GM12865 (cell line): Measurements from ENCODE around the gene ANKRD28.
"Not testable (repeated sequence)": the region's sequence is repeated elsewhere in the genome, so short reads cannot be mapped to it uniquely, and the experiment has no call there.

Experiments
- DNase-seq: peaks from one replicate; pipeline ENCODE4 v3.0.0; 2010; ENCODE audit warnings: low read depth
- H3K4me3 ChIP-seq: 2 replicates; pipeline ENCODE4 v1.5.1; 2011; ENCODE audit warnings: mild to moderate bottlenecking, low read depth, low read length, control low read depth
- TF ChIP-seq, protein P1 (sequence below): IDR thresholded peaks from 2 replicates; pipeline ENCODE4 v1.5.1; 2011; ENCODE audit warnings: low read length, control low read depth, low read depth, inconsistent platforms; ENCODE audit not compliant: insufficient read depth; ENCODE audit errors: missing control alignments

The ANKRD28 gene

DNA sequence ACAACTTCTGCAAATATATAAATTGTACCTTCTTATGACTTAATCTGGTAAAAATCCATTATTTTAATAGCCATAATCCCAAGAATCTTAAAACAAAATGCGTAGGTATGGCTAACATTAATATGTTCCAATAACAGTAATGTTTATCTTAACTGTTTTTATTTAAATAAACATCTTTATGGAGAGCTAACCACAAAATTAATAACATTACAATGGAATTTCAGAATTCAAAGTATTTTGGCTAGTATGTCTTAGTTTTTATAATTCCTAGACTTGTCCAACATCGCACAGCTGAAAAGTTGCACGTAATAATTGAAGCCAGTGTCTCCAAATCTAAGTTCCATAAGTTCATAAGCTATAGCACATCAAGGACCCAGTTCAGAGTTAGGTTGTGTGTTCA lies 47.6 kb downstream of the ANKRD28 start:
- H3K4me3 ChIP-seq = no peak overlapping the region
- no peak for DNase-seq
- TF ChIP-seq, protein P1, sequence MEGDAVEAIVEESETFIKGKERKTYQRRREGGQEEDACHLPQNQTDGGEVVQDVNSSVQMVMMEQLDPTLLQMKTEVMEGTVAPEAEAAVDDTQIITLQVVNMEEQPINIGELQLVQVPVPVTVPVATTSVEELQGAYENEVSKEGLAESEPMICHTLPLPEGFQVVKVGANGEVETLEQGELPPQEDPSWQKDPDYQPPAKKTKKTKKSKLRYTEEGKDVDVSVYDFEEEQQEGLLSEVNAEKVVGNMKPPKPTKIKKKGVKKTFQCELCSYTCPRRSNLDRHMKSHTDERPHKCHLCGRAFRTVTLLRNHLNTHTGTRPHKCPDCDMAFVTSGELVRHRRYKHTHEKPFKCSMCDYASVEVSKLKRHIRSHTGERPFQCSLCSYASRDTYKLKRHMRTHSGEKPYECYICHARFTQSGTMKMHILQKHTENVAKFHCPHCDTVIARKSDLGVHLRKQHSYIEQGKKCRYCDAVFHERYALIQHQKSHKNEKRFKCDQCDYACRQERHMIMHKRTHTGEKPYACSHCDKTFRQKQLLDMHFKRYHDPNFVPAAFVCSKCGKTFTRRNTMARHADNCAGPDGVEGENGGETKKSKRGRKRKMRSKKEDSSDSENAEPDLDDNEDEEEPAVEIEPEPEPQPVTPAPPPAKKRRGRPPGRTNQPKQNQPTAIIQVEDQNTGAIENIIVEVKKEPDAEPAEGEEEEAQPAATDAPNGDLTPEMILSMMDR = no peak

DNA sequence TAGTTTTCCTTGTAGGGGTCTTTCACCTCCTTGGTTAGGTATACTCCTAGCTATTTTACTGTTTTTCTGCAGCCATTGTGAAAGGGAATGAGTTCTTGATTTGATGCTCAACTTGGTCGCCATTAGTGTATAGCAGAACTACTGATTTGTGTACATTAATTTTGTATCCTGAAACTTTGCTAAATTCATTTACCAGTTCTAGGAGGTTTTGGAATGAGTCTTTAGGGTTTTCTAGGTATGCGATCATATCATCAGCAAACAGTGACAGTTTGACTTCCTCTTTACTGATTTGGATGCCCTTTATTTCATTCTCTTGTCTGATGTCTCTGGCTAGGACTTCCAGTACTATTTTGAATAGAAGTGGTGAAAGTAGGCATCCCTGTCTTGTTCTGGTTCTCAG lies 51.9 kb downstream of the ANKRD28 start:
- DNase-seq = peak; percentile 39
- H3K4me3 ChIP-seq = not testable (repeated sequence)

DNA sequence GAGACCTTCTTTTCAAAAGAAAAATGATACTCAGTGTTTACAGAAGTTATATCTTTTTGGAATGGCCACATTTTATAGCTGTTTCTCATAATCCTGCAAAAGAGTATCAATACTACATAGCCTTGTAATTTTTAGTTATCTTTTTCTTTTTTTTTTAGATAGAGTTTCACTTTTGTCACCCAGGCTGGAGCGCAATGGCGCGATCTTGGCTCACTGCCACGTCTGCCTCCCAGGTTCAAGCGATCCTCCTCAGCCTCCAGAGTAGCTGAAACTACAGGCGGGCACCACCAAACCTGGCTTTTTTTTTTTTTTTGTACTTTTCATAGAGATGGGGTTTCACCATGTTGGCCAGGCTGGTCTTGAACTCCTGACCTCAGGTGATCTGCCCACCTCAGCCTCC lies 53.6 kb downstream of the ANKRD28 start:
- TF ChIP-seq, protein P1 = no peak
- no peak for DNase-seq

DNA sequence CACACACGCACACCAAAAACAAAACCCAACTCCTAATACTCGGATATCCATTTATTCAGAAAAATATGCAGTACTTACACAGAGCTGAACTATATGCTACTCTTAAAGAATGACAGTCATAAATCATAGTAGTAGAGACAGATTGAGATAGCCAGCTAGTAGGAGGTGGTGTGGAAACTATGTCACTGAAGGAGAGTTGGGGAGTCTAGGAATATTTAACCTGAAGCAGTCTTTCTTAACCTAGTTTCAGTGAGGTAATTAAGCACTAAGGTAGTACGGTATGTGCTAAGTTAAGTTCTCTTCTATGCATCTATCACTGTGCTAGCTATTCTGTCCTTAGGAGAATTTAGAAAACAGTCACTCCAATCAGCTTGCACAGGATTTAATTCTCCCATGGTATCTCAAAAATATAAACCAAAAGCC lies 54.2 kb downstream of the ANKRD28 start:
- no peak for DNase-seq
- no peak overlapping the region for H3K4me3 ChIP-seq
- TF ChIP-seq, protein P1 = no peak

More for the DNA sequence above, 53.6 kb downstream of the ANKRD28 start:
- H3K4me3 ChIP-seq = no peak overlapping the region

GRCh38 chr3:15742236-15742635 lies 55.5 kb downstream of the ANKRD28 start:
- H3K4me3 ChIP-seq = not testable (repeated sequence)

DNA sequence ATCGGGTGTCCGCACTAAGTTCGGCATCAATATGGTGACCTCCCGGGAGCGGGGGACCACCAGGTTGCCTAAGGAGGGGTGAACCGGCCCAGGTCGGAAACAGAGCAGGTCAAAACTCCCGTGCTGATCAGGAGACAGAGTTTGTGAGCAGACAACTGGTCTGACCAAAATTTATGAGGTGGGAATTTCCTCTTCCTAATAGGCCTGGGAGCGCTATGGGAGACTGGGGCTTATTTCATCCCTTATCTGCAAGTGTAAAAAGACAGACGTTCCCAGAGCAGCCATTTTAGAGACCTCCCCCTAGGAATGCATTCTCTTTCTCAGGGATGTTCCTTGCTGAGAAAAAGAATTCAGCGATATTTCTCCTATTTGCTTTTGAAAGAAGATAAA lies 59.2 kb downstream of the ANKRD28 start:
- not testable (repeated sequence) for H3K4me3 ChIP-seq, DNase-seq

More at GRCh38 chr3:15742236-15742635, 55.5 kb downstream of the ANKRD28 start:
- not testable (repeated sequence) for DNase-seq

GRCh38 chr3:15731024-15731423 lies 66.8 kb downstream of the ANKRD28 start:
- no peak for DNase-seq
- H3K4me3 ChIP-seq = no peak overlapping the region
- TF ChIP-seq, protein P1 = no peak

DNA sequence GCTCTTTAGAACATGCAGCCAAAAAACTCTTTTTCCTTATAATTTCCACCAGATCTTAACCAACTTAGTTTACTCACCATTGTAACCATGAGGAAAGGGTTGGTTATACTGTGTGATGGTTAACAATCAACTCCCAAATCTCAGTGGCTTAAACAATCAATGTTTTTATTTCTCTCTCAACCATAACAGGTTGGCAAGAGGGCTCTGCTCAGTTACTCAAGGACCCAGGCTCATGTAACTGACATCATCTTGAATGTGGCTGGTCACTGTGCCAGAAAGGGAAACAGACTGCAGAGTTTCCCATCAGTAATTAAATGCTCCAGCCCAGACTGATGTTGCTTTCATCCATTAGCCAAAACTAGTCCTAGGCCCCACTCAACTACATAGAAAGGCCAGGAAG lies 69.0 kb downstream of the ANKRD28 start:
- TF ChIP-seq, protein P1 = no peak
- DNase-seq = no peak
- no peak overlapping the region for H3K4me3 ChIP-seq

- DNase-seq = no peak
- no peak overlapping the region for H3K4me3 ChIP-seq
- TF ChIP-seq, protein P1 = no peak
Measured at GRCh38 chr3:15726881-15727280, 70.9 kb downstream of the ANKRD28 start.
